Fibroblast of the aortic adventitia (primary cell): ENCODE measurements around the gene ZMIZ1. TPM values are rescaled to one million over a fixed set of nuclear protein-coding genes. Genes with fewer than 3 reads are reported as not detected.

ENCODE experiments used
- DNase-seq: peaks from one replicate; pipeline ENCODE4 v3.0.0-alpha.2; 2010; ENCODE audit warnings: low read depth
- H3K4me3 ChIP-seq: 2 replicates; pipeline ENCODE4 v1.5.1; 2011; ENCODE audit warnings: low read depth, mild to moderate bottlenecking, control low read depth, low read length, moderate library complexity
- total RNA-seq: library from RNA; depleted of rRNA; stranded (reverse); fragments of >200 nt; gene quantifications from 2 replicates; pipeline ENCODE4 v1.2.3, GENCODE V29; 2012; ENCODE audit warnings: low replicate concordance
- TF ChIP-seq, protein P1 (sequence below): IDR thresholded peaks from 2 replicates; pipeline ENCODE4 v1.5.1; 2011; ENCODE audit warnings: mild to moderate bottlenecking, low read length, control low read depth, inconsistent platforms; ENCODE audit not compliant: insufficient read depth

ZMIZ1 gene
- total RNA-seq, 1 donor, result 28.1 TPM

DNA sequence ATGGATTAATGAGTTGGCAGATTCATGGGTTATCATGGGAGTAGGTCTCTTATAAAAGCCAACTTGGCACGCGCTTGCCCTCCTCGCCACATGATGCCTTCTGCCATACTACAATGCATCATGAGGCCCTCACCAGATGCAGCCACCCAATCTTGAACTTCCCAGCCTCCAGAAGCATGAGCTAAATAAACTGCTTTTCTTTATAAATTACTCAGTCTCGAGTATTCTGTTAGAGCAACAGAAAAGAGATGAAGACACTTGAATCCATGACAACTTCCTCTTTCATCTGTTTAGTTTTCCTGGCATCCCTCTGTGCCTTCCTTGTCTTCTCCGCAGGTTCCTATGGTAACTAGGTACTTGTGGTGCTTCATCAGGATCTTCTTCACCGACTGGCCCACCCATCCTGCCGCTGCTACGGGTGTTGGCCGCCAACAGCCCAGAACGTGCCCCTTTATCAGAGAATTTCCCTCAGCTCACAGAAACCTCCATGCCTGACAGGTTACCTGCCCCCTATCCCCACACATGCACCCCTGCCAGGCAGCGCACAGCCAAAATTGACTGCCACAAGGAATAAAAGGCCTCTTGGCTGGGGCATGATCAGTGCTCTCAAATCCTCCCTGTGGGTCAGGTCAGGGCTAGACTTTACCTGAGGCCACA, 250.5 kb downstream of the ZMIZ1 start:
- TF ChIP-seq, protein P1, sequence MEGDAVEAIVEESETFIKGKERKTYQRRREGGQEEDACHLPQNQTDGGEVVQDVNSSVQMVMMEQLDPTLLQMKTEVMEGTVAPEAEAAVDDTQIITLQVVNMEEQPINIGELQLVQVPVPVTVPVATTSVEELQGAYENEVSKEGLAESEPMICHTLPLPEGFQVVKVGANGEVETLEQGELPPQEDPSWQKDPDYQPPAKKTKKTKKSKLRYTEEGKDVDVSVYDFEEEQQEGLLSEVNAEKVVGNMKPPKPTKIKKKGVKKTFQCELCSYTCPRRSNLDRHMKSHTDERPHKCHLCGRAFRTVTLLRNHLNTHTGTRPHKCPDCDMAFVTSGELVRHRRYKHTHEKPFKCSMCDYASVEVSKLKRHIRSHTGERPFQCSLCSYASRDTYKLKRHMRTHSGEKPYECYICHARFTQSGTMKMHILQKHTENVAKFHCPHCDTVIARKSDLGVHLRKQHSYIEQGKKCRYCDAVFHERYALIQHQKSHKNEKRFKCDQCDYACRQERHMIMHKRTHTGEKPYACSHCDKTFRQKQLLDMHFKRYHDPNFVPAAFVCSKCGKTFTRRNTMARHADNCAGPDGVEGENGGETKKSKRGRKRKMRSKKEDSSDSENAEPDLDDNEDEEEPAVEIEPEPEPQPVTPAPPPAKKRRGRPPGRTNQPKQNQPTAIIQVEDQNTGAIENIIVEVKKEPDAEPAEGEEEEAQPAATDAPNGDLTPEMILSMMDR, result no peak
- no peak overlapping the region for H3K4me3 ChIP-seq

DNA sequence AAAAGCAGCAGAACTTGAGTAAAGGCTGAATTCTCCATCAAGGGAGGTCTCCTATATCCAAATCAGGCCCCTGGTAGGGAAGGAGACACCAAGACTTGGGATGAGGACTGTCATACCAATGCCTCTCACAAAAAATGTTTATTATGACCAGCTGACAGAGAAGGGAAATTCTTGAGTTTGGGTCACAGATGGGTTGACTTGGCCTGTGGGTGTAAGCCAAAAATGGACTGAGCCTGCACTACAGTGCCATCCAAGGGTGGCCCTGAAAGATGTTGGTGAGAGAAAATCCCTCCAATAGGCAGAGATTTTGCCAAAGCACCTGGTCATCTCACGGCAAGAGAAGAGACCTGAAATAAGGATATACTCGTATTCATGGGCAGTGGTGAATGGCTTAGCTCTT, 251.6 kb downstream of the ZMIZ1 start:
- no peak for DNase-seq
- TF ChIP-seq, protein P1, result no peak
- no peak overlapping the region for H3K4me3 ChIP-seq

More for the DNA sequence above, 250.5 kb downstream of the ZMIZ1 start:
- DNase-seq, result no peak

DNA sequence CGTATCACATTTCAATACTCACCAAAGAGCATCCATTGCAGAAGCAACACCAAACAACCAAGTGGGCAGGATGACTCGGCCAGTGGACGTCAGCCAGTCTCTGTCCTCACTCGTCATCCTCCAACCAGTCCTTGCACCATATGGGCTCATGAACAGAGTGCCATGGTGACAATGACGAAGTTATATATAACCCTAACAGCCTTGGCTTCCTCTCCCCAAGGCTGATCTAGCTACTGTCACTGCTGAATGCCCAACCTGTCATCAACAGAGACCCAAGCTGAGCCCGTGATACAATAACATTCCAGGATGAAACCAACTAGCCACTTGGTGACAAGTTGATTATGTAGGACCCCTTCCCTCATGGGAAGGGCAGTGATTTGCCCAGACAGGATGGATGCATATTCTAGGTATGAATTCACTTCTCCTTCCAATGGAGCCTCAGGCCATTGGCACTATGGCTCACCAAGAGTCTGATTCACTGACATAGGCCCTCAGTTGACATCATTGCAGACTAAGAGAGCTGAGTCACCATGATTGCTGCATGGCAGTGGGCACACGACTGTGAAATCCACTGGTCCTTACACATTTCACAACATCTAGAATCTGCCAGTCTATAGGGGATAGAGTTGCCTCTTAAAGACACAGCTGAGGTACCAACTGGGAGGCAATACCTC, 252.2 kb downstream of the ZMIZ1 start:
- peak; percentile 83 for DNase-seq
- H3K4me3 ChIP-seq, result no peak overlapping the region
- TF ChIP-seq, protein P1, result no peak

DNA sequence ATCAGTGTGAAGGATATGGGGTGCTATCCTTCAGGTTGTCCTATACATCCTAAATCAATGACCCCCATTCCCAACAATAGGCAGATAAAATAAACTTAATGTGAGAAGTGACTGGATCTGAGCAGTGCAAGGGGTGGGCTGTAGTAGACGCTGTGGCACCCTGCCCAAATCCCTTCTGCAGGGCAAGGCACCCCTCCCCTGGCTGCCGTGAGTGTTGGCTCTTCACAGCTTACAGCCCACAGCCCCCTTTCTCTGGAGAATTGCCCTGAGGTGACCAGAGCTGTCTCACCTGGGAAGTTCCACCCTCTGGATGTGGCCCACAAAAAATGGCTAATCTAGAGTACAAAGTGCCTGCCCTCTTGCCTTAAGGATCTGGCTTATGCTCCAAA, 252.7 kb downstream of the ZMIZ1 start:
- no peak for DNase-seq
- no peak overlapping the region for H3K4me3 ChIP-seq
- TF ChIP-seq, protein P1, result no peak

DNA sequence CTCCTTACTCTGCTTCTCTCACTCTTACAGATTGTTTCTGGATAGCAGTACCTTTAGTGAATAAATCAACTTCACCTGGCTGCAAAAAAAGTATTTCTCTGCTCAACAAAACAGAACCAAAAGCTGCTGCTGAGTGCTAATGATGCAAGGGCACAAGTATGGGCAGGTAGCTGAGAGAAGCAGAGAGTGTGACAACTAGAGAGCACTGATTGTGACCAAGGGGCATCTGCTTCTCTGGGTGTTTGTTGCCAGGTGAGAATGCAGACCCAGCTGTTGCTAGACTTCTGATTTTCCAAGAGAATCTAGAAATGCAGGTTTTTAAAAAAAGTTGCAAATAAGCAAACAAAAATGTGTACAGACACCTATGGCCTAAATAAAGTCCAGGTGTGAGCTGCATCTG, 253.2 kb downstream of the ZMIZ1 start:
- no peak overlapping the region for H3K4me3 ChIP-seq
- TF ChIP-seq, protein P1, result no peak
- DNase-seq, result no peak

DNA sequence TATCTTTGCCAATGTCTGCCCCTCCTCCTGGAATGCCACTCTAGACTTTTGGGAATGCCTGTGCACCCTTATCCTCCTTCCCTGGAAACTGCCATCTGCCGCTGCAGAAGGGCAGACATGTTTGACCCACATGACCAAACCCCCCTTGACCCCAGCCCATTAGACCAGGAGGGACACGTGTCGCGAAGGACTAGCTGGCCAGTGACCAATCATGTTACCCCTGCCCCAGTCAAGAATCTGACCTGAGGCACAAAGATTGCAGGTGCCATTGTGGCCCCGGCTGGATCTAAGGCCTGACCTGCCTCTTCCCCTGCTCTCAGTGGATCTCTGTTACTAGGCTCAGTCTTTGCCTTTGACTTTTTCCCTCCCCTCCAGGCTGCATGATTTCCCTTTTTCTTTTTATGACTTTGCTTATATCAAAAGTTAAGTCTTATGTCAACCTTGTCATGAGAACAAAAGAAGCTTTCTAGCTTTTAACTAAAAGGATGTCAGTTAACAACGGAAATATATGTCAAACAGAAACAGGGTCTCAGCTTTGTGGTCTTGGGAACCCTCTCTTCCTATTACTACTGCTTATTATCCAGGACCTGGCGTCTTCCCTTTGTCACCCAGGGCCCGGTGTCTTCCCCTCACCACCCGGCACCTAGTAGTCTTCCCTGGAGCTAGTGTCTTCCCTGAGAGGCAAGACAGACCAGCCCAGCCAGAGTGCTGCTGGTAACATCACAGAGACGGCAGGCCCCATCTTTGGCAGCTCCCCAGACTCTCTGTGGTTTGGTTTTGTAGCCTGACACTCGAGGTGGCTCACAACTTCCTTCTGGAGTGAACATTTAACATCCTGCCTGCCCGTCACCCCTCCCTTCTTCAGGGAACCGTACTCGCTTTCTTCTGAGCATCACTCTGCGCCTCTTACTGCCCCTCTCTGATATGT, 254.1 kb downstream of the ZMIZ1 start:
- TF ChIP-seq, protein P1, result no peak
- peak; percentile 59 for DNase-seq
- no peak overlapping the region for H3K4me3 ChIP-seq
